CD8-positive, alpha-beta memory T cell (primary cell): ENCODE data around the gene AP2A2. TPM values are rescaled to one million over a fixed set of nuclear protein-coding genes. Genes with fewer than 3 reads are reported as not detected.

ENCODE experiments used
- CTCF ChIA-PET: fragments of 350-600 bp; sonication (Branson Sonifier 250); formaldehyde crosslinking; loops from one replicate; lab custom pipeline; 2021; ENCODE audit warnings: antibody characterized with exemption; lab: Charles Lee
- POLR2A ChIA-PET: fragments of 350-600 bp; sonication (Branson Sonifier 250); formaldehyde crosslinking; loops from one replicate; lab custom pipeline; 2021; ENCODE audit warnings: antibody characterized with exemption; lab: Charles Lee
- DNase-seq, 5 donors: peaks; one replicate each; pipeline versions ENCODE4 v3.0.0 to v3.0.0-alpha.2; 2020 to 2022; ENCODE audit warnings: mixed read lengths in 1 of 5
- H3K27ac ChIP-seq: one replicate; pipeline ENCODE4 v1.7.0; 2013; ENCODE audit warnings: low read depth, mild to moderate bottlenecking, low read length, moderate library complexity
- H3K27me3 ChIP-seq: 2 replicates; pipeline ENCODE4 v1.7.0; 2013; ENCODE audit warnings: low read length, mild to moderate bottlenecking; ENCODE audit not compliant: insufficient read depth, poor library complexity, severe bottlenecking
- H3K36me3 ChIP-seq: 2 replicates; pipeline ENCODE4 v1.7.0; 2013; ENCODE audit warnings: mild to moderate bottlenecking, low read length, moderate library complexity; ENCODE audit not compliant: insufficient read depth
- H3K4me1 ChIP-seq: 2 replicates; pipeline ENCODE4 v1.7.0; 2013; ENCODE audit warnings: mild to moderate bottlenecking, low read length, moderate library complexity; ENCODE audit not compliant: insufficient read depth
- H3K4me3 ChIP-seq: 2 replicates; pipeline ENCODE4 v1.7.0; 2013; ENCODE audit warnings: mild to moderate bottlenecking, low read length
- H3K9me3 ChIP-seq: 2 replicates; pipeline ENCODE4 v1.7.0; 2013; ENCODE audit warnings: mild to moderate bottlenecking, low read length
- H3K27ac Mint-ChIP-seq, 8 donors: one replicate each; pipeline ENCODE4 v1.8.0; 2020 to 2021; ENCODE audit warnings: mixed read lengths in 8 of 8, mild to moderate bottlenecking in 6 of 8, inconsistent platforms in 3 of 8, moderate library complexity in 3 of 8
- H3K27me3 Mint-ChIP-seq, 2 donors: one replicate each; pipeline ENCODE4 v1.8.0; 2020 to 2021; ENCODE audit warnings: mixed read lengths in 2 of 2, mild to moderate bottlenecking in 1 of 2, moderate library complexity in 1 of 2
- H3K36me3 Mint-ChIP-seq, 3 donors: one replicate each; pipeline ENCODE4 v1.8.0; 2020 to 2021; ENCODE audit warnings: mixed read lengths in 3 of 3, inconsistent platforms in 1 of 3, mild to moderate bottlenecking in 1 of 3
- H3K4me1 Mint-ChIP-seq, 3 donors: one replicate each; pipeline ENCODE4 v1.8.0; 2020 to 2021; ENCODE audit warnings: mixed read lengths in 3 of 3, inconsistent platforms in 1 of 3, mild to moderate bottlenecking in 1 of 3
- H3K4me3 Mint-ChIP-seq, 7 donors: one replicate each; pipeline ENCODE4 v1.8.0; 2020 to 2021; ENCODE audit warnings: mixed read lengths in 7 of 7, mild to moderate bottlenecking in 6 of 7, moderate library complexity in 4 of 7, inconsistent platforms in 2 of 7
- H3K9me3 Mint-ChIP-seq, 5 donors: one replicate each; pipeline ENCODE4 v1.8.0; 2020 to 2022; ENCODE audit warnings: mixed read lengths in 5 of 5, mild to moderate bottlenecking in 3 of 5, moderate library complexity in 2 of 5, inconsistent platforms in 1 of 5
- polyA plus RNA-seq: library from polyadenylated mRNA; unstranded; fragments of 300-500 nt; fragmentation: Illumina TruSeq; gene quantifications from one replicate; pipeline ENCODE4 v1.2.3, GENCODE V29; 2021
- total RNA-seq, 2 experiments: library from RNA; stranded (reverse); gene quantifications; one replicate each; pipeline ENCODE4 v1.2.3, GENCODE V29; 2021

The AP2A2 gene
- total and polyA plus RNA-seq, 3 experiments from 2014 or later: 13.9 to 42.8 (median 38.8) TPM

- H3K4me3 ChIP-seq: no peak overlapping the region
- Mint-ChIP-seq H3K36me3 (peaks cover 5 to 80% (median 16%) of the 10 kb centered on the region in 3 donors), H3K27ac (no peak overlapping the region), H3K4me1 (peaks cover 0 to 3% (median 0%) of the 10 kb centered on the region in 3 donors), H3K27me3 (no peaks in the 10 kb centered on the region), H3K4me3 (no peak overlapping the region), H3K9me3 (no peaks in the 10 kb centered on the region)
- H3K27me3 ChIP-seq: no peaks in the 10 kb centered on the region
- no peak overlapping the region for H3K27ac ChIP-seq
- no peaks in the 10 kb centered on the region for H3K4me1 ChIP-seq
- POLR2A ChIA-PET: no interaction called here
- DNase-seq: no peak
- CTCF ChIA-PET: no interaction called here
- peaks cover 26% of the 10 kb centered on the region for H3K36me3 ChIP-seq
- no peaks in the 10 kb centered on the region for H3K9me3 ChIP-seq
These were observed 82.5 kb downstream of the AP2A2 start for GRCh38 chr11:1008001-1008802.

GRCh38 chr11:1008803-1009145 is 83.1 kb downstream of the AP2A2 start:
- peaks cover 25% of the 10 kb centered on the region for H3K36me3 ChIP-seq
- no peak overlapping the region for H3K4me3 Mint-ChIP-seq
- H3K27me3 ChIP-seq: no peaks in the 10 kb centered on the region
- no peaks in the 10 kb centered on the region for H3K4me1 Mint-ChIP-seq
- no peaks in the 10 kb centered on the region for H3K9me3 ChIP-seq
- no peak overlapping the region for H3K27ac Mint-ChIP-seq
- ChIA-PET CTCF (no interaction called here), POLR2A (no interaction called here)
- no peak overlapping the region for H3K27ac ChIP-seq
- H3K9me3 Mint-ChIP-seq: no peaks in the 10 kb centered on the region
- peaks cover 5 to 75% (median 14%) of the 10 kb centered on the region in 3 donors for H3K36me3 Mint-ChIP-seq
- no peaks in the 10 kb centered on the region for H3K27me3 Mint-ChIP-seq
- no peaks in the 10 kb centered on the region for H3K4me1 ChIP-seq
- no peak for DNase-seq
- H3K4me3 ChIP-seq: no peak overlapping the region

- POLR2A ChIA-PET: no interaction called here
- Histone ChIP-seq H3K4me3 (no peak overlapping the region), H3K4me1 (no peaks in the 10 kb centered on the region), H3K9me3 (no peaks in the 10 kb centered on the region), H3K27ac (no peak overlapping the region), H3K36me3 (peaks cover 25% of the 10 kb centered on the region), H3K27me3 (no peaks in the 10 kb centered on the region)
- no peak overlapping the region for H3K27ac Mint-ChIP-seq
- H3K27me3 Mint-ChIP-seq: no peaks in the 10 kb centered on the region
- H3K9me3 Mint-ChIP-seq: no peaks in the 10 kb centered on the region
- H3K36me3 Mint-ChIP-seq: peaks cover 5 to 71% (median 14%) of the 10 kb centered on the region in 3 donors
- no peak for DNase-seq
- no peaks in the 10 kb centered on the region for H3K4me1 Mint-ChIP-seq
- CTCF ChIA-PET: no interaction called here
- H3K4me3 Mint-ChIP-seq: no peak overlapping the region
These were observed 83.7 kb downstream of the AP2A2 start for GRCh38 chr11:1009371-1009770.

- Histone ChIP-seq H3K27ac (no peak overlapping the region), H3K4me3 (no peak overlapping the region), H3K9me3 (no peaks in the 10 kb centered on the region), H3K36me3 (peaks cover 19% of the 10 kb centered on the region), H3K4me1 (no peaks in the 10 kb centered on the region), H3K27me3 (no peaks in the 10 kb centered on the region)
- no peak overlapping the region for H3K4me3 Mint-ChIP-seq
- no peaks in the 10 kb centered on the region for H3K27me3 Mint-ChIP-seq
- H3K9me3 Mint-ChIP-seq: no peaks in the 10 kb centered on the region
- peaks cover 5 to 65% (median 14%) of the 10 kb centered on the region in 3 donors for H3K36me3 Mint-ChIP-seq
- CTCF ChIA-PET: no interaction called here
- POLR2A ChIA-PET: no interaction called here
- H3K4me1 Mint-ChIP-seq: no peaks in the 10 kb centered on the region
- H3K27ac Mint-ChIP-seq: no peak overlapping the region
- DNase-seq: no peak
These were observed 84.3 kb downstream of the AP2A2 start for GRCh38 chr11:1009991-1010390.

GRCh38 chr11:1010551-1011319 is 85.1 kb downstream of the AP2A2 start:
- CTCF ChIA-PET: no interaction called here
- peak overlapping the region in 1 of 7 donors; percentile 15 for H3K4me3 Mint-ChIP-seq

GRCh38 chr11:1011320-1011698 is 85.6 kb downstream of the AP2A2 start:
- peaks cover 5 to 52% (median 9%) of the 10 kb centered on the region in 3 donors for H3K36me3 Mint-ChIP-seq
- H3K36me3 ChIP-seq: peaks cover 15% of the 10 kb centered on the region
- H3K27me3 Mint-ChIP-seq: no peaks in the 10 kb centered on the region
- no peaks in the 10 kb centered on the region for H3K9me3 Mint-ChIP-seq
- no peaks in the 10 kb centered on the region for H3K9me3 ChIP-seq
- no peak overlapping the region for H3K4me3 ChIP-seq
- no peak overlapping the region for H3K4me3 Mint-ChIP-seq
- H3K4me1 Mint-ChIP-seq: peaks cover under 1 to 5% (median 4%) of the 10 kb centered on the region in 3 donors
- POLR2A ChIA-PET: no interaction called here
- CTCF ChIA-PET: no interaction called here
- H3K27ac ChIP-seq: no peak overlapping the region
- no peak overlapping the region for H3K27ac Mint-ChIP-seq
- H3K27me3 ChIP-seq: no peaks in the 10 kb centered on the region
- no peaks in the 10 kb centered on the region for H3K4me1 ChIP-seq
- no peak for DNase-seq

More at GRCh38 chr11:1010551-1011319, 85.1 kb downstream of the AP2A2 start:
- Mint-ChIP-seq H3K36me3 (peaks cover 5 to 58% (median 9%) of the 10 kb centered on the region in 3 donors), H3K9me3 (no peaks in the 10 kb centered on the region), H3K27ac (no peak overlapping the region), H3K27me3 (no peaks in the 10 kb centered on the region), H3K4me1 (no peaks in the 10 kb centered on the region)
- Histone ChIP-seq H3K4me1 (no peaks in the 10 kb centered on the region), H3K27me3 (no peaks in the 10 kb centered on the region), H3K4me3 (no peak overlapping the region), H3K9me3 (no peaks in the 10 kb centered on the region), H3K27ac (no peak overlapping the region), H3K36me3 (peaks cover 15% of the 10 kb centered on the region)
- POLR2A ChIA-PET: no interaction called here
- no peak for DNase-seq

- Mint-ChIP-seq H3K36me3 (peaks cover 5 to 43% (median 12%) of the 10 kb centered on the region in 3 donors), H3K27ac (no peak overlapping the region), H3K4me3 (no peak overlapping the region), H3K4me1 (peaks cover 11 to 15% (median 13%) of the 10 kb centered on the region in 3 donors), H3K9me3 (no peaks in the 10 kb centered on the region), H3K27me3 (no peaks in the 10 kb centered on the region)
- no peak overlapping the region for H3K4me3 ChIP-seq
- H3K27ac ChIP-seq: no peak overlapping the region
- CTCF ChIA-PET: no interaction called here
- peaks cover 7% of the 10 kb centered on the region for H3K4me1 ChIP-seq
- DNase-seq: no peak
- no peaks in the 10 kb centered on the region for H3K27me3 ChIP-seq
- no peaks in the 10 kb centered on the region for H3K9me3 ChIP-seq
- peaks cover 15% of the 10 kb centered on the region for H3K36me3 ChIP-seq
- POLR2A ChIA-PET: no interaction called here
These were observed 86.6 kb downstream of the AP2A2 start for GRCh38 chr11:1012291-1012690.
